HepG2 (cell line): Measurements from ENCODE around the gene FAM53C.
A peak's percentile ranks its signal among the peaks of the same experiment; 100 is the strongest.

Source experiments
- ATF1 ChIP-seq: IDR thresholded peaks from 2 replicates; pipeline ENCODE4 v1.6.1; 2016; ENCODE audit warnings: mild to moderate bottlenecking, control low read depth
- ATF7-NPFF ChIP-seq: sonication (generic); formaldehyde crosslinking; IDR thresholded peaks from 2 replicates; pipeline ENCODE4 v1.8.1; 2023; ENCODE audit warnings: mild to moderate bottlenecking, low read depth, missing genetic modification reagents, moderate library complexity
- BRD4 ChIP-seq: sonication (generic); formaldehyde crosslinking; IDR thresholded peaks from 2 replicates; pipeline ENCODE4 v1.4.0; 2020; ENCODE audit warnings: missing genetic modification reagents
- CC2D1A ChIP-seq: sonication (generic); formaldehyde crosslinking; IDR thresholded peaks from 2 replicates; pipeline ENCODE4 v1.8.1; 2023; ENCODE audit warnings: mild to moderate bottlenecking, missing genetic modification reagents
- CTCF ChIP-seq: sonication (generic); formaldehyde crosslinking; IDR thresholded peaks from 2 replicates; pipeline ENCODE4 v1.5.0; 2020; ENCODE audit warnings: mild to moderate bottlenecking, missing genetic modification reagents, moderate library complexity
- ESRRA ChIP-seq: sonication (generic); formaldehyde crosslinking; IDR thresholded peaks from 2 replicates; pipeline ENCODE4 v1.5.1; 2020; ENCODE audit warnings: mild to moderate bottlenecking, low read depth, missing genetic modification reagents
- MEIS2 ChIP-seq: sonication (generic); formaldehyde crosslinking; IDR thresholded peaks from 2 replicates; pipeline ENCODE4 v1.9.0; 2021; ENCODE audit warnings: mild to moderate bottlenecking, missing genetic modification reagents
- RXRA ChIP-seq: sonication (generic); formaldehyde crosslinking; IDR thresholded peaks from 2 replicates; pipeline ENCODE4 v1.5.1; 2020; ENCODE audit warnings: missing genetic modification reagents
- ZBTB7A ChIP-seq: sonication (generic); formaldehyde crosslinking; IDR thresholded peaks from 2 replicates; pipeline ENCODE4 v1.8.0; 2022; ENCODE audit warnings: mild to moderate bottlenecking, missing genetic modification reagents
- ZFP37 ChIP-seq: sonication (generic); formaldehyde crosslinking; IDR thresholded peaks from 2 replicates; pipeline ENCODE4 v1.4.0; 2020; ENCODE audit warnings: missing genetic modification reagents, borderline replicate concordance
- ZFX ChIP-seq: sonication (generic); formaldehyde crosslinking; IDR thresholded peaks from 2 replicates; pipeline ENCODE4 v1.4.0; 2020; ENCODE audit warnings: mild to moderate bottlenecking, low read depth, missing genetic modification reagents, moderate library complexity
- TF ChIP-seq, protein P1 (sequence below): sonication (generic); formaldehyde crosslinking; IDR thresholded peaks from 2 replicates; pipeline ENCODE4 v1.4.0; 2020; ENCODE audit warnings: missing genetic modification reagents, mild to moderate bottlenecking, borderline replicate concordance
- TF ChIP-seq, protein P2 (sequence below): IDR thresholded peaks from 2 replicates; pipeline ENCODE4 v1.6.1; 2012; ENCODE audit warnings: inconsistent platforms
- TF ChIP-seq, protein P3 (sequence below), 2 experiments: IDR thresholded peaks; 2 replicates each; pipeline ENCODE4 v1.6.1; 2011 to 2012; ENCODE audit warnings: low read length in 2 of 2, borderline replicate concordance in 1 of 2, low read depth in 1 of 2, mild to moderate bottlenecking in 1 of 2, moderate library complexity in 1 of 2

- no peak for TF ChIP-seq ATF7-NPFF (CRISPR knock-in tag)
- TF ChIP-seq, protein P1, sequence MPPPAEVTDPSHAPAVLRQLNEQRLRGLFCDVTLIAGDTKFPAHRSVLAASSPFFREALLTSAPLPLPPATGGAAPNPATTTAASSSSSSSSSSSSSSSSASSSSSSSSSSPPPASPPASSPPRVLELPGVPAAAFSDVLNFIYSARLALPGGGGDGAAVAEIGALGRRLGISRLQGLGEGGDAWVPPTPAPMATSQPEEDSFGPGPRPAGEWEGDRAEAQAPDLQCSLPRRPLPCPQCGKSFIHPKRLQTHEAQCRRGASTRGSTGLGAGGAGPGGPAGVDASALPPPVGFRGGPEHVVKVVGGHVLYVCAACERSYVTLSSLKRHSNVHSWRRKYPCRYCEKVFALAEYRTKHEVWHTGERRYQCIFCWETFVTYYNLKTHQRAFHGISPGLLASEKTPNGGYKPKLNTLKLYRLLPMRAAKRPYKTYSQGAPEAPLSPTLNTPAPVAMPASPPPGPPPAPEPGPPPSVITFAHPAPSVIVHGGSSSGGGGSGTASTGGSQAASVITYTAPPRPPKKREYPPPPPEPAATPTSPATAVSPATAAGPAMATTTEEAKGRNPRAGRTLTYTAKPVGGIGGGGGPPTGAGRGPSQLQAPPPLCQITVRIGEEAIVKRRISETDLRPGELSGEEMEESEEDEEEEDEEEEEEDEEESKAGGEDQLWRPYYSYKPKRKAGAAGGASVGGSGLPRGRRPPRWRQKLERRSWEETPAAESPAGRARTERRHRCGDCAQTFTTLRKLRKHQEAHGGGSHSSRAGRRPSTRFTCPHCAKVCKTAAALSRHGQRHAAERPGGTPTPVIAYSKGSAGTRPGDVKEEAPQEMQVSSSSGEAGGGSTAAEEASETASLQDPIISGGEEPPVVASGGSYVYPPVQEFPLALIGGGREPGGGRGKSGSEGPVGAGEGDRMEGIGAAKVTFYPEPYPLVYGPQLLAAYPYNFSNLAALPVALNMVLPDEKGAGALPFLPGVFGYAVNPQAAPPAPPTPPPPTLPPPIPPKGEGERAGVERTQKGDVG, result no peak
- TF ChIP-seq ZFX (CRISPR knock-in tag), result peak; percentile 35; the same call in 1 of the 2 replicates
- TF ChIP-seq CC2D1A (CRISPR knock-in tag), result no peak
- TF ChIP-seq, protein P2, sequence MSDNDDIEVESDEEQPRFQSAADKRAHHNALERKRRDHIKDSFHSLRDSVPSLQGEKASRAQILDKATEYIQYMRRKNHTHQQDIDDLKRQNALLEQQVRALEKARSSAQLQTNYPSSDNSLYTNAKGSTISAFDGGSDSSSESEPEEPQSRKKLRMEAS, result no peak
- TF ChIP-seq CTCF (CRISPR knock-in tag), result no peak
- no peak for TF ChIP-seq ZBTB7A (CRISPR knock-in tag)
- TF ChIP-seq ESRRA, result no peak
- no peak for TF ChIP-seq MEIS2 (CRISPR knock-in tag)
- no peak for TF ChIP-seq RXRA (CRISPR knock-in tag)
- no peak for TF ChIP-seq ATF1 (CRISPR knock-in tag)
- TF ChIP-seq, protein P3, sequence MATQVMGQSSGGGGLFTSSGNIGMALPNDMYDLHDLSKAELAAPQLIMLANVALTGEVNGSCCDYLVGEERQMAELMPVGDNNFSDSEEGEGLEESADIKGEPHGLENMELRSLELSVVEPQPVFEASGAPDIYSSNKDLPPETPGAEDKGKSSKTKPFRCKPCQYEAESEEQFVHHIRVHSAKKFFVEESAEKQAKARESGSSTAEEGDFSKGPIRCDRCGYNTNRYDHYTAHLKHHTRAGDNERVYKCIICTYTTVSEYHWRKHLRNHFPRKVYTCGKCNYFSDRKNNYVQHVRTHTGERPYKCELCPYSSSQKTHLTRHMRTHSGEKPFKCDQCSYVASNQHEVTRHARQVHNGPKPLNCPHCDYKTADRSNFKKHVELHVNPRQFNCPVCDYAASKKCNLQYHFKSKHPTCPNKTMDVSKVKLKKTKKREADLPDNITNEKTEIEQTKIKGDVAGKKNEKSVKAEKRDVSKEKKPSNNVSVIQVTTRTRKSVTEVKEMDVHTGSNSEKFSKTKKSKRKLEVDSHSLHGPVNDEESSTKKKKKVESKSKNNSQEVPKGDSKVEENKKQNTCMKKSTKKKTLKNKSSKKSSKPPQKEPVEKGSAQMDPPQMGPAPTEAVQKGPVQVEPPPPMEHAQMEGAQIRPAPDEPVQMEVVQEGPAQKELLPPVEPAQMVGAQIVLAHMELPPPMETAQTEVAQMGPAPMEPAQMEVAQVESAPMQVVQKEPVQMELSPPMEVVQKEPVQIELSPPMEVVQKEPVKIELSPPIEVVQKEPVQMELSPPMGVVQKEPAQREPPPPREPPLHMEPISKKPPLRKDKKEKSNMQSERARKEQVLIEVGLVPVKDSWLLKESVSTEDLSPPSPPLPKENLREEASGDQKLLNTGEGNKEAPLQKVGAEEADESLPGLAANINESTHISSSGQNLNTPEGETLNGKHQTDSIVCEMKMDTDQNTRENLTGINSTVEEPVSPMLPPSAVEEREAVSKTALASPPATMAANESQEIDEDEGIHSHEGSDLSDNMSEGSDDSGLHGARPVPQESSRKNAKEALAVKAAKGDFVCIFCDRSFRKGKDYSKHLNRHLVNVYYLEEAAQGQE (IDR thresholded peaks at IDR 0.05; ENCODE audit: borderline replicate concordance in 1 of 2, low read depth in 1 of 2, low read length in 2 of 2), result no peak
- no peak for TF ChIP-seq ZFP37
- TF ChIP-seq BRD4 (CRISPR knock-in tag), result no peak
Measured at GRCh38 chr5:138339091-138339456, 1.0 kb downstream of the FAM53C start.
